DMS153 (cell line): Measurements from ENCODE around the gene PLPPR1.
"Not testable (repeated sequence)": the region's sequence is repeated elsewhere in the genome, so short reads cannot be mapped to it uniquely, and the experiment has no call there.

Experiments used
- DNase-seq: peaks from one replicate; lab custom pipeline; 2025; lab: John Stamatoyannopoulos, UW

The PLPPR1 gene

DNA sequence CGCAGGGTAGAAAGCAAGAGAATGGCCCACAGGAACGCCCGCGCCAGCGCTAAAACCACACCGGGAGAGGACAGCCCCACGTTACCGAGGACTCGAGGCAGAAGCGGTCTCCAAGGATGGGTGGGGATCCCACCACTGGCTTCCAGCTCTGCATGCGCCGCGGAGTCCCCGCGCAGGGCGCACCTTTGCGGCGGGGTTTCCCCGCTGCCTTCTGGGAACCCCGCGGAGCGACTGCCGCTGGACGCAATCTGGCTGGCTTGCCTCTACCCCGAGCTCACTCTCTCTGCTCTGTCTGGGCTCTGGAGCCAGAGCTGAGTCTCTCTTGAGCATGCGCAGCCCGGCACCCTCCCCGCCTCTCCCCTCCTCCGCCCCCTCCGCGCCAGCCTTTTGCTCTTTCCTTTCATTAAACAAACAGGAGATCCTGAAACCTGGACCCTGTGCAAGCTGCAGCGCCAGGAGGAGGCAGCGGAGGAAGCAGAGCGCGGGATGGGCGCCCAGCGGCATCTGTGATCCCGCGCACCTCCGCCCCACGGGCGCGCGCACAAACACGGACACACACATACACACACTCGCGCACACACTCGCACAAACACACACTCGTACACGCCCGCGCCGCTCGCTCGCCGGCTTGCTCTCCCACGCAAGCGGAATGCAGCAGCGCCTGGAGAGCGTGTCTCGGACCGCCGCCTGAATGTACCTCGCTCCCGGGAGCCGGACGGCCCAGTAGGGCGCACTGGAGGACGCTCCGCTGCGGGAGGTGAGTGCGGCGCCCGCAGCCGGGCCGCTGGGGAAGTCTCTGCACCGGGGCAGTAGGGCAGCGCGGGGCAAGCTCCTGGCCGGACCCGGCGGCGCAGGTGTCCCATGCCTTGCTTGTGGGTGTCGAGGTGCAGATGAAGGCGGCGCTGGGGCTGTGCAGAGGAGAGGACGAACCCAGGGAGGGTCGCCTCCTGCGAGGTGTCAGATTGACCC lies at the start of gene PLPPR1:
Gene PLPPR1 (plus strand): TSS at position 382 of the 969 bp plus-strand sequence.
- peak; percentile 61 for DNase-seq

DNA sequence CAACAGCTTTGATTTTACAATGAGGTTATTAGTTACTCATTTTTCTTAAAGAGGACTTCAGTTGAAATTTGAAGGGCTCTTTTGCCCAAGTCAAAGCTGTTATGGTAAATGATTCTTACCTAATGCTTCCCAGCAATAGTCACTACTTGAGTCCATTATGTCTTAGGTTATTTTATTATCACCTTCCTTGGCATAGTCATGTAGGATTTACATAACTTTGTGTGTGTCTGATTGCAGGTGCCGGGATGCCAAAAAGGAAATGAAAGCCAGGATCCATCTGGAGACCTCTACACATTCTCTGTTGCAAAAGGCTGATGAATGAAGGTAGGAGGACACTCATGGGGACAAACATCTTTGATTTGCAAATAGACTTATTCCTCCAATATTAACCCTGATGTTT lies 38.8 kb upstream of the PLPPR1 start:
- DNase-seq: no peak

- DNase-seq: no peak
These were observed 37.7 kb upstream of the PLPPR1 start for GRCh38 chr9:100990605-100991381.

- no peak for DNase-seq
These were observed 35.9 kb upstream of the PLPPR1 start for GRCh38 chr9:100992632-100993031.

DNA sequence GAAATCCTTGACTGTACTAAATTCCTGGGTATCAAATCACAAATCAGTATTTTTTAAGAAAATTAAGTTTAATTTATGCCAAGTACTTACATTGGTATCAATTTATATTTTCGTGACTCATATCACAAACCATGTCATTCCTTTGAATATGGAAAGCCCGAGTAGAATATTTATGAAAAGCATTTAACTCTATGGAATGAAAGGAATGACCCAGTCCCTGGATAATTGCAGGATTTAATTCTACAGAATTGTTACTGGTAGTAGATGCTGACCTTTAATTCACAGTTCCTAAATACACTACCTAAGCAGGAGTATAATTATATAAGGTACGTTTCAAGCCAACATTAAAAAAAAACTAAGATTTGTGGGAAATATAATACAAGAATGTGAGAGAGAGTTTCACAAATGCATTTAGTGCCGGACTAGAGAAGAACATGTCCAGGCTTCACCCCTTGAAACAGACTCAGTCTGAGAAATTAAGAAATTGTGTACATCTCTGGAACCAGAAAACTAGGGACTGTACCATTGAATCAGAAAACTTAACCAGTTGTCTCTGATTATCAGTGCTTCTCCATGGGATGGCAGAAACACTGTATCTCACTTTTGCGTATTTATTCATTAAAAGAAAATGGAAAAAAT lies 28.5 kb upstream of the PLPPR1 start:
- DNase-seq: no peak

- DNase-seq: no peak
These were observed 23.3 kb upstream of the PLPPR1 start for GRCh38 chr9:101005246-101005645.

DNA sequence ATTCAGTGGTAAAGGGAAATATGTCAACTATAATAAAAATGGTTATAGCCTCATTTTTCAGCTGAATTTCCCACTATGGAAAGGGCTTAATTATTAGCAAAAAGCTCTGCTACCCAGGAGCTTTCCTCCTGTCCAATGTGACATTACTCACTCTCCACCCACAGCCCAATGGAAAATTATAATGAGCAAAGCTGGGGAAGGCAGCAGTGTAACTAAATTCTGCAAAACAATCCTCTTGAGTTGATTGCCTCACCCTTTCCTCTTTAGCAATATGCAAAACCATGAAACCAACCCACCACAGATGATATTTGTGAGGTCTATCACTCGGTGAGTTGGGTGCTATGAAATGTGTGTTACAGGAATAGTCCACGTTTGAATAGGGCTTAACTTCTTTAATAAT lies 14.0 kb upstream of the PLPPR1 start:
- no peak for DNase-seq

DNA sequence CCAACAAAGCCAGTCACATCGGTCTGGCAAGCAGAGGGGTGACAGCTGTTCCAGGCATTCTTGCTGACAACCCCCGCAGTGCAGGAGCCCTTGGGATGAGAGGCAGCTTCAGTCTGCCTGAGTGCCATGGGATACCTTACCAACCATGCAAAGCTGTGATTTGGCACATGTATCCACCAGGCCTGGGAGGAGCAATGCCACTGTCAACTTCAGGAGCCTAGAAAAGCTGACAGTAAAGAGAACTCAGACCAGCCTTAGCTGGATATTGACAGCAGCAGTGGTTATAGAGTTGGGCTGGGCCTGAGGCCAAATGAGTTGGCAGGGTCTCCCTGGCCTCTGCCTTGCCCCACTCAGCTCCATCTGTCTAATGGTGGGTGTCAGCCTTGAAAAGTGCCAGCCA lies 10.1 kb upstream of the PLPPR1 start:
- no peak for DNase-seq

DNA sequence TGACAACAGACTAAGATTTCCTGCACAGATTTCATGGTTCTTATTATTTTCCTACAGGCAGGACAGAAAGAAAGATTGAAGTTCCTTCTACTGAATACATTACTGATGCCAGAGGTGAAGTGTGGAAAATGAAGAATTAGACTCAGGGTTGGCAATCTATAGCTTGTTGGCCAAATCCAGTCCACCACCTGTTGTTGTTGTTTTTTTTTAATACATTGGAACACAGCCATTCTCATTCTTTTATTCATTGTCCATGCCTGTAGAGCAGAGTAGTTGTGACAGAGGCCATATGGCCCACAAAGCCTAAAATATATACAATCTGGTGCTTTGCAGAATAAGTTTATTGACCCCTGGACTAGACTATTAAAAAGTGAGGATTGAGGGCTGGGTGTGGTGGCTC lies 5.8 kb upstream of the PLPPR1 start:
- DNase-seq: no peak

DNA sequence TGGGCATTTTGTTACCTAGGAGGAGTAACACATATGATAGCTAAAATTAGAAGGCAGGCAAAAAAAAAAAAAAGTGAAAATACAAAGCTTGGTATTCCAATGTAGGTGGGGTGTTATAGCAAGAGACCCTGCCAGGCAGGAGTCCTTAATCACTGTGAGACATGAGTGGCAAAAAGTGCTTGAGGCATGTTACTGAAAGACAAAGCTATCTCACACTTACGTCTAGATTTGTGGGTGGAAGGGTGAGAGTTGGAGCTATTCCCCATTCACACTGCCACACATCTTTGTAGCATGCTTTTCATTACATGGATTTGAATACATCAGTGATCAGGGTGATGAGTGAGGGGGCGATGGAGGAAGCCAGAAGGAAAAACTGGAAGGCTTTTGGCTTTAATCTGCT lies 2.6 kb upstream of the PLPPR1 start:
- DNase-seq: no peak

DNA sequence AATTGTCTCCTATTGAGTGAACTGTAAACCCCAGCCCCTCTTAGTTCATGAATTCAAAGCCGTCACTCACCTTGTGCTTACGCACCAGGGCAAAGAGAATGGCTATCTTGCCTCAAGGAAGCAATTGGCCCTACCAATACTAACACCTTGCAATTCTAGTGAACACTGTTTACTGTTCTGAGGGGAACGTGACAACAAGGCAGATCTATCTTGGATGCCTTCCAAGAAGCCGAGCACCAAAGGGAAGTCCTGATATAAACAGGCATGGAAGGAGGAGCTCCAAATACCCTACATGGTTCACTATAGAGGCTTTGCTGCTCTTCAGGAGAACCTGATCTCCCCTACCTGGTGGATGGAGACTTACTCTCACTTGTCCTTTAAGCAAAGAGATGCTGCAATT lies 1.7 kb upstream of the PLPPR1 start:
- DNase-seq: peak; percentile 90

DNA sequence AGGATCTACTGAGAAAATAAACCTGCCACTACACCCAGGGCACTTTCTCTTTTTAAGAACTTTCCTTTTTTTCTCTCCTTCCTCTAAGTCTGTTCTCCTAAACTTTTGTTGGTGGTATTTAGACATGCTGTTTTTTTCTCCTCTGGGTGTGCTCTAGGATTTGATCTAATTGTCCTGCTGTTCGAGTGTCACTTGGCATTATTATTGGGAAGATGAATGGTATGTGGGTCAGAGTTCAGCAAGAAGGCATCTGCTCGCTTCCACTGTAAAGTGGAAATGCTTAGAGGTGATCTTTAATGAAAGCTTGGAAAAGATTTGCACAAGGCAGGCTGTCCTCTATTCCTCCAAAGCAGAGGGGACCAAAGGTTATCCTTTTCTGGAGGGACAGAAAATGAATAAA lies 1.3 kb upstream of the PLPPR1 start:
- no peak for DNase-seq

DNA sequence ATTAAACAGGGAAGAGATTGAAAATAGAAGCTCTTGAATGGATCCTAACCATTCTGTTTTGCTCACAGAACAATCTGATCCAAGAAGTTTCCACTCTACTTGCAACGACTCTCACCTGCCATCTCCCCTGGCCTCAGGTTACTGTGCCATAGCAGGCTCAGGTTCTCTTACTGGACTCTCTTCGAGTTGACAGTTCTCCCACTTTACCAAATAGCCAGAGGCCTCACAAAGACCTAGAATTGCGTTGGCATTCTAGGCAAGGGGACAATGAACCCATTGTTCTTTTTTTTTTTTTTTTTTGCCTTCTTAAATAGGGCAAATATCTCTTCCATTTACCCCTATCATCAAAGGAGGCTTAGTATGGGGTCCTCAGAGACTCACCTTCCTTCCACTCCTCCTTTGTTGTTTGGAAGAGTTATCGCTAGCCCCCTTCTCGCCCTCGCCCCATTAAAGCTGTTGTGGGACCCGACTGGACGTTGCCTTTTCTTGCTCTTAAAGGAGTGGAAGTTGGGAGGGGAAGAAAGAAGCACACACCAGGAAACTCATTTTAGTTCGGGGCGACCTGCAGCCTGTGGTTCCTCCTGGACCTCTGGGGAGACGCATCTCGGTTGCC lies 688 bp upstream of the PLPPR1 start:
- no peak for DNase-seq

- DNase-seq: no peak
These were observed 973 bp downstream of the PLPPR1 start for GRCh38 chr9:101029315-101030085.

- DNase-seq: no peak
These were observed 1.5 kb downstream of the PLPPR1 start for GRCh38 chr9:101030086-101030391.

DNA sequence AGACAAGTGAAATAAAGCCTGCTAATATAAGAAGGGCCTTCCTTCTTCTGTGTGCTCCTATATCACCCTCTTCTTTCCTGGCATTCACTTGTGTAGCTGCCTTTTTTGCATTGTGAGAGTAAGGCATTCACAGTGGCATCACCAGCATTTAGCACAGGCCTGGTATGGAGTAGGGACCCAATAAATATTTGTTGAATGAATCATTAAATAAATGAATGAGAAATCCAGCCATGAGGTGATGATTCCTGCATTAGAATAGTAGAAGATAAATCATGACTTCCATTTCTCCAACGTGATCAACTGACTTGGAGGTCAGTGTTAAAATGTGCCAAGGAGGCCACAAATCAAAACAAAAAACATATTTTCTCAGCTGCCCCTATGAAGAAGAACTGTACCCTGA lies 3.9 kb downstream of the PLPPR1 start:
- no peak for DNase-seq

GRCh38 chr9:101034222-101034621 lies 5.7 kb downstream of the PLPPR1 start:
- no peak for DNase-seq

DNA sequence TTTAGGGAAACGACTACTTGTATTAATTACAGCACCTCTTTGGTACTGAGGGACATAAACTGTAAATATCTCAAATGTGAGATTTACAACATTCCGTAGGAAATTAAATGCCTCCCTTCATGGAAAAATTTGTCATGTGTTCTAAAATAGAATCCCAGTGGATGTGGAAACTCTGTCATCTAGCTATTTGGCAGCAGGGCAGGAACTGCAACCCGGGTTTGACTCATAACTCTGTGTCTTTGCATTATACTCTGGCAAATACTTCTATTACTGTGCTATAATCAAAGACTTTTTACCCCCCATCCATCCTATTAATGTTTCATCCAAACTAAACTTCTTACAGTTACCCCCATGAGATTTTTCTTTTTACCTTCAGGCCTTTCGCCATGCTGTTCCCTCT lies 6.6 kb downstream of the PLPPR1 start:
- DNase-seq: no peak

GRCh38 chr9:101037430-101037829 lies 8.9 kb downstream of the PLPPR1 start:
- DNase-seq: no peak

GRCh38 chr9:101038488-101038887 lies 10.0 kb downstream of the PLPPR1 start:
- no peak for DNase-seq

- not testable (repeated sequence) for DNase-seq
These were observed 11.1 kb downstream of the PLPPR1 start for GRCh38 chr9:101039581-101039980.
